ENCODE results near the gene SRSF4.

DNA sequence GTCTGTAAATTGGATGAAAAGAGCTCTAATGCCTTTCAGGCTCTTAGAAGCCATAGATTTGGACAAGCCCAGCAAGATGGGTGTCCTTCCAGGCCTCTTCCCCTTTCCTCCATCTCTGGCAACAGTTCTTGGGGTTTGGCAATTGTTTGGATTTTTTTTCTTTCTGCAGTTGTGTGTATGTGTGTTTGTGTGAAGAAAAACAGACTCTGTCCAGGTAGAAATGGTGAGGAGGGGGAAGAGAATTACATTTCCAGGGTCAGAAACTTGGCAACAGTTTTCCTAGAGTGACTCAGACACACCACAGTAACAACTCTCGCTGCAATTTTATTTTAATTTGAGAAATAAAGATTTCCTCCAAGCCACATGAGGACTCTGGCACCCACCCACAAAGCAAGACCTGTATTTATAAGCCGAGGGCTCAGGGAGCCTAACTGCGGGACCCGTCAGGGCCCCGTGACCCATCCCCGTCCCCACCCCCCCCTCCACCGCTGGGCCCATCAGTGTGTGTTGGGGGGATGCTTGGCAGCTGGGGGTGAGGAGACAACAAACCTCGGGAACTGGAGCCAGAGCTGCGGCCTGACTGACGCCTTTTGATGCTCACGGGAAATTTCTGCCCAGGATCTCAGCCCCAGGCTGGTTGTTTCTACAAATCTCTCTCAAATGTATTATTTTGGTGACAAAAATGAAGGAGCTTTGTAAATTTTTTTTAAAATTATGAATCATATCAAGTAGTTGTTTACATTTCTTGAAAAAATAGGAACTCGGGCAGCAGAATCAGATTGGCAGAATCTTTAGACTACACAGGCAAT is 62.4 kb downstream of the SRSF4 start:
- TF ChIP-seq, protein P1, sequence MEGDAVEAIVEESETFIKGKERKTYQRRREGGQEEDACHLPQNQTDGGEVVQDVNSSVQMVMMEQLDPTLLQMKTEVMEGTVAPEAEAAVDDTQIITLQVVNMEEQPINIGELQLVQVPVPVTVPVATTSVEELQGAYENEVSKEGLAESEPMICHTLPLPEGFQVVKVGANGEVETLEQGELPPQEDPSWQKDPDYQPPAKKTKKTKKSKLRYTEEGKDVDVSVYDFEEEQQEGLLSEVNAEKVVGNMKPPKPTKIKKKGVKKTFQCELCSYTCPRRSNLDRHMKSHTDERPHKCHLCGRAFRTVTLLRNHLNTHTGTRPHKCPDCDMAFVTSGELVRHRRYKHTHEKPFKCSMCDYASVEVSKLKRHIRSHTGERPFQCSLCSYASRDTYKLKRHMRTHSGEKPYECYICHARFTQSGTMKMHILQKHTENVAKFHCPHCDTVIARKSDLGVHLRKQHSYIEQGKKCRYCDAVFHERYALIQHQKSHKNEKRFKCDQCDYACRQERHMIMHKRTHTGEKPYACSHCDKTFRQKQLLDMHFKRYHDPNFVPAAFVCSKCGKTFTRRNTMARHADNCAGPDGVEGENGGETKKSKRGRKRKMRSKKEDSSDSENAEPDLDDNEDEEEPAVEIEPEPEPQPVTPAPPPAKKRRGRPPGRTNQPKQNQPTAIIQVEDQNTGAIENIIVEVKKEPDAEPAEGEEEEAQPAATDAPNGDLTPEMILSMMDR (IDR thresholded peaks at IDR 0.05): no peak
- TF ChIP-seq EP300 (IDR thresholded peaks at IDR 0.05): no peak

Measured in ovary (tissue), 3 donors.